Stimulated activated CD4-positive, alpha-beta T cell treated with anti-CD3 and anti-CD28 coated beads, TNF-alpha, amount 100 ng/mL, for 4 hours (primary cell): Measurements from ENCODE around the gene GRM6.

Experiments used
- DNase-seq, 3 experiments: peaks; one replicate each; pipeline ENCODE4 v3.0.0-alpha.2; 2020; ENCODE audit warnings: low read depth in 3 of 3

The GRM6 gene

DNA sequence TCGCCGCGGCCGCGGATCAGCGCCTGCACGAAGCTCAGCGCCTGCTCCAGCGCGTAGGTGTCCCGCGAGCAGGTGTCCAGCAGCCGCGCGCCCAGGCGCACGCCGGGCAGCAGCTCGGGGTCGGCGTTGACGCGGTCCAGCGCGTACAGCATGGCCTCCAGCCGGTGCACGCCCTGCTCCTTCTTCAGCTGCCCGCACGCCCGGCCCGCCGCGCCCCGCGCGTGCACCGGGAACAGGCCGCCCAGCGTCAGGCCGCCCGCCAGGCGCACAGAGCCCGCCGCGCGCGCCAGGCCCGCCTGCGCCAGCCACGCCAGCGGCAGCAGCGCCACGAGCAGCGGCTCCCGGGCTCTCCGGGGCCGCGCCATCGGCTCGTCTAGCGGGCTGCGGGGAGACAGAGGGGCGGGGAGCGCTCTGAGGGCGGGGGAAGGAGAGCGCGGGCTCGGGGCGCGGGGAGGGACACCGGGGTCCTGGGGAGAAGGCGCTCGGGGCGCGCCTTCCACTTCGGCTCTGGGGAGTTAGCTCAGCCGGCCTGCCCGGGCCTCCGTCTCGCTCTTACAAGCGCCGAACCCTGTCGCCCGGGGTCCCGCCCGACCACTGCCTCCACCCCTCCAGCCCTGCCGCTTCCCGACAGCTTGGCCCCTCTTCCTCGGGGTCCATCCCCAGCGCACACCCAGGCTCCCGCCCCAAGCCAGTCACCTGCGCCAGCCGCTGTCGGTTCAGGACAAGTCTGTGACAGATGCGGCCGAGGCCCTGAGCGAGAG is at the start of gene GRM6:
GRM6 (minus strand) TSS at position 741 of the 761 bp plus-strand sequence; CDS start at position 365, 376 bp downstream.
- DNase-seq, result no peak

DNA sequence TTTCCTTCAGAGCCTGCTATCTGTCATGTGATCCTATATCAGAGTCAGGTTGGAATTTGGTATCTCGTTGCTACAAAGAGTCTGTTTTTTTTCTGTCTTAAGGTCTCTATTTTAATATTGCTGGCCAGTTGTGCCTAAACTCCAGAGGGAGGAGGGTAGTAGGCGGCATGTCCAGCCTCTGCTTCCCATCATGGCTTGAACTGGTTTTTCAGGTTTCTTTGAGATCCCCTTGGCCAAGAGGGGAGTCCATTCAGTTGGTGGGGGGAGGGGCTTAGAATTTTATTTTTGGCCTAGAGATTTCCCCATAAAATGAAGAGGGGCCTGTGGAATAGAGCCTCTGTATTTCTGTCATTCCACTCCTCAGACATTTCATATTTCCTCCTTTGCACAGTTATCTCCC is 49.6 kb upstream of the GRM6 start:
- DNase-seq, result no peak

DNA sequence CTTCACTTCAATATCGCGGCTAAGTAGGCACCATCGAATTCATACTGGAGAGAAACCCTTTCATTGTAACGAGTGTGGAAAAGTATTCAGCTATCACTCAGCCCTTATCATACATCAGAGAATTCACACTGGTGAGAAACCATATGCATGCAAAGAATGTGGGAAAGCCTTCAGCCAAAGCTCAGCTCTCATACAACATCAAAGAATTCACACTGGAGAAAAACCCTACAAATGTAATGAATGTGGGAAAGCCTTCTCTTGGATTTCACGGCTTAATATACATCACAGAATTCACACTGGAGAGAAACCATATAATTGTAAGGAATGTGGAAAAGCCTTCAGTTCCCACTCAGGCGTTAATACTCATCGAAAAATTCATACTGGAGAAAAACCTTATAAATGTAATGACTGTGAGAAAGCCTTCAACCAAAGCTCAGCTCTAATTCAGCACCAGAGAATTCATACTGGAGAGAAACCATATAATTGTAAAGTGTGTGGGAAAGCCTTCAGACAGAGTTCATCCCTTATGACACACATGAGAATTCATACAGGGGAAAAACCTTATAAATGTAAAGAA is 38.0 kb upstream of the GRM6 start:
- DNase-seq, result no peak

DNA sequence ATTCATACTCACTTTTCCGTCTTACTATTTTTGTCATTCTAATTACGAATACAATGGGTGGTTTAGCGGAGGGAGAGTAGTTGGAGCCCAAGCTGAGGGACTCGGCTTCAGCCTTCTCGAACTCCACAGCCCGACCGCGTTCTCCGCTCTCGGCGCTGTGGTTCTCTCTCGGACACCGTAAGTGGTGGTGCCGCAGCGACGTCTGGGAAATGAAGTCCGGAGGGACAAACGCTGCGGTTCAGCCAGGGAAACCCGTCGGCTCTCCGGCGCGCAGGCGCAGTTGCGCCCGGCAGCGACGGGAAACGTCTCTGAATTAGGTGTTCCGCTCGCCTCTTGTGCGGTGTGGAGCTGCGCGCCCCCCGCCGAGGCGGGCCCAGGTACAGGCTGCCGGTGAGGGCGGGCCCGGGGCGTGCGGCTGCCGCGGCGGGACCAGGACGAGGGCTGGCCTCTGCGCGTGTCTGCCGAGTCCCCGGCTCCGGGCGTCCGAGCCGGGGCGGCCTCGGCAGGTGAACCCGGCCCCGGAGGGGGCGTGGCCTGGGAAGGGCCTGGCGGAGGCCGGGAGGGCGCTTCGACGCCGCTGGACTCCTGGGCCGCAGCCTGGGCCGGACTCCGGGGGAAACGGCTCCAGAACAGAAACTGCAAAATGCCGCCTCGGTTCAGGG is 28.5 kb upstream of the GRM6 start, which contains the start of gene ZNF879:
ZNF879 (plus strand) TSS at position 277 of the 662 bp plus-strand sequence. CDS start 1,201 bp downstream, outside the sequence.
- DNase-seq, result peak; percentile 86 to 92 (median 90)

DNA sequence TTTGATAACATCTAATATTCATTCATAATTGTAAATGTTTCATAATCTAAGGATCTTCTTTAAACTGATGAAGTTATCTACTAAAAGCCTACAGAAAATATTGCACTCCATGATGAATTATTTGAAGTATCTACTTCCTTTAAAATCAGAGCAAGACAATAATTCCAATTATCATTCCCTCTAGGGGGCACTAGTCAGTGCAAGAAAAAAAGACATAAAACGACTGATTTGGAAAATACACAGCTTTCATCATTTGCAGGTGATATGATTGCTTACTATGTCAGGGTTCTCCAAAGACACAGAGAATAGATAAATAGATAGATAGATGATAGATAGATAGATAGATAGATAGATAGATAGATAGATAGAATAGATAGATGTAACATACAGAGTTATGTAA is 13.5 kb upstream of the GRM6 start:
- no peak for DNase-seq

DNA sequence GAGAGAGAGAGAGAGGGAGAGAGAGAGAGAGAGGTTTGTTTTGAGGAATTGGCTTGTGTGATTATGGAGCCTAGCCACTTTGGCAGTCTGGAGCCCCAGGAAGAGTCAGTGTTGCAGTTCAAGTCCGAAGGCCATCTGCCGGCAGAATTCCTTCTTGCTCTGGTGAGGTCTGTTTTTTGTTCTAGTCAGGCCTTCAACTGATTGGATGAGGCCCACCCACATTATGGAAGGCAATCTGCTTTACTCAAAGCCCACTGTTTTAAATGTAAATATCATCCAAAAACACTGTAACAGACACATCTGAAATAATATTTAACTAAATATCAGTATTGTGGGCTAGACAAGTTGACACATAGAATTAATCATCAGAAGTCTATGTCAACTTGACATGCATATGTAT is 11.4 kb upstream of the GRM6 start:
- no peak for DNase-seq

DNA sequence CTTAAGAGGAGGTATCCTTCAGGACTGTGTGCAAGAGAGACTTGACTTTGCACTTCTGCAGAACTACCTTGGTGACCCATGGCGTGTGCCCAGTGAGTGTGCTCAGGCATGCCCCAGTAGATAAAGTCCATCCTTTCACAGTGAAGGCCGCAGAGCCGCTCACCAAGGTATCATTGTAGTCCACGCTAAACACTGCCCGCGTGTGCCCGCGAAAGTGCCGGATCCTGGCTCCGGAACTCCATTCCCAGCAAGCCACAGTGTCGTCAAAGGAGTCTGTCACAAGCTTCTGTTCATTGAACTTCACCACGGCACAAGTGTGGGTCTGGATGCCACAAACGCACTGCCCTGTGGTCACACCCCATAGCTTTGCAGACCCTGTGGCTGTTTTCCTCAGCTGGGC is 3.3 kb upstream of the GRM6 start:
- no peak for DNase-seq

DNA sequence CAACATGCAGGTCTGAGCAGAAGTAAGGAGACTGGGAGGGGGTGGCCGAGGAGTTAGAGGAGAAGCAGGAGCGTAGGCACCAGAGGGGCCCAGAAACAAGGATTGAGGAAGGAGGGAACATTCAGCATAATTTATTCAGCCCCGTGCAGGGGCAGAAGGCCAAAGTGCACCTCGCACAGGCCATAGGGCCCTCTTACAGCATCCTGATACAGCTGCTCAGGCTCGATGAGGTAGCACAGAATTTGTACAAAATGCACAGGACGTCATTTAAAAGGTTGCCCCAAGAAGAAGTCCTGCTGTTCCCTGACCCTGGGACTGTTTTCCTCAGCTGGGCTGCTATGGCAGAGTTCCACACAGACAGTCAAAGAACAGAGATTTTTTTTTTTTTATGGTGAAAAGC is 2.1 kb upstream of the GRM6 start:
- DNase-seq, result no peak

DNA sequence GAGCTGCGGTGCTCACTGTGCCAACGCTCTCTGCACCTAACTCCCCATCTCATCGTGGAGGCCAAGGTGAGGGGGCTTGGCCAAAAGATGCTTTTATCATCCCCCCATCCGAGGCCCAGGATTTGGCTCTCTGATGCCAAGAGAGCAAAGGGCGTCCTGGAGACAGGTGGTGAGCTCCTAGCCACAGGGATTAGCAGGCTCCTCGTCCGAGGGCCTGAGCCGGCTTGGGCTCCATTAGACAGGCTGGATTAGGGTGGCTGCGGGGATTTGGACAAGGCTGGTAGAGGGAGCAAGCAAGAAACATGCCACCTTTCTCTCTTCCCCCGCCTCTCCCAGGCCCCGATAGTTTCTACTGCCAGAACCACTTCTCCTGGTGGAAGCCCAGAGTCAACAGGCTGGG is 1.0 kb upstream of the GRM6 start:
- DNase-seq, result no peak

DNA sequence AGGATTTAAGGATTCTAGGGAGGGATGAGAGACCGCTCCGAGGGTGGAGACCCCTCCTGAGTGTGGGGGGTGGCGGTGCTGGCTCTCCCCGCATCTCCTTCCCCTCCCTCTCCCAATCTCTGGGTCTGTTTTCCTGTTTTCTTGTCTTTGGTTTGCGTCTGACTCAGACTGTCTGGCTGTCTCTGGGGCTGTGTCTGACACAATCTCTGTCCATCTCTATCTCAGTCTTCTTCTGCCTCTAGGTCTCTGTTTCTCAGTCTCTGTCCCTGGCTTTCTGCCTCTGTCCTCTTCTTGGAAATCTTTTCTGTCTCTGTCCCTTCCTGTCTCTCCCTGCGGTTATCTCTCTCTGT is 196 bp upstream of the GRM6 start:
- no peak for DNase-seq

DNA sequence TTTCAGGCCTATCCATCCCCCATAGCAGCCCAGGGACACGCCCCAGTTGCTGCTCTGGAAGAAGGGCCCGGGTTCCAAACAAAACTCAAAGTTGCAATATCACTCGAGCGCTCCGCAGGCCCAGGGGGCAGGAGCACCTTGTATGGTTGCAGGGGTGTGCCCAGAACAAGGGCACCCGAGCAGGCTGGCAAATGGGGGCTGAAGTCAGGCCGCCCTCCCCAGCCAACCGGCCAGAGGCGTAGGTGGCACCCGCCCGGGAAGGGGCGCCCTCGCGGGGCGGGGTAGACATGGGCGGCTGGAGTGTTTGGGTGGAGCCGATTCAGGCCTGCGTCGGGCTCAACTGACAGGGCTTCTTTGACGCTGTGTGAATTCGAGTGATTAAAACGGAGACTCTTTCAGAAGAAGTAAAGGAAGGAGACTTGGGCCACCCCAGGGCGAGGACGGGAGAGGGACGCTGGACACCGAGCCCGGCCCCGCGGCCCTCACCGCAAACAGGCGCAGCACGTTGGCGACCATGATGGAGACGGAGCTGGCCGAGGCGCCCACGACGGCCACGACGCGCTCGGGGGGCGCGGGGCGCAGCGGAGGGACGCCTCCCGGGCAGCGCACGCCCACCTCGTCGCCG is 1.1 kb downstream of the GRM6 start:
- no peak for DNase-seq

DNA sequence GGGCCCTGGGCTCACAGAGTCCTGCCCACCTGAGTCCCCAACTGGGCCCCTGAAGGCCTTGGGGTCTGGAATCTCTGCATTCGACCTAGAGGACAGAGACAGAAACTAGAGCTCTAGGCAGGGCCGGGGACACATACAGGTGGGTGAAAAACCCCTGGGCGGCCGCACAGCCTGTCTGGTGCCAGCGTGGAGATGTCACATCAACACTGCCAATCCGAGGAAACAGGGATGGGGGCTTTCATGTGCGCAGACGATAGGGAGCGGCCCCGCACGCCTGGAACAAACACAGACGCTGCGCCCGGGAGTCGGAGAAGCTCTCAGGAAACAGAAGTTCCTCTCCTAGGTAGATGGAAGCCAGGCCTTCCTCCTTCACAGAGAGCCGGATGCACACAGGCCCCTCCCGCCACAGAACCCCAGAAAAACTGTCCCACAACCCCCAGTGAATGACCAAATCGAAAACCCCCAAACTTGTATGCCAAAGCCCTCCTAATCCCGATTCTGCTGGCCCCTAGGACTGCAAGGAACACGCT is 1.8 kb downstream of the GRM6 start:
- DNase-seq, result no peak

DNA sequence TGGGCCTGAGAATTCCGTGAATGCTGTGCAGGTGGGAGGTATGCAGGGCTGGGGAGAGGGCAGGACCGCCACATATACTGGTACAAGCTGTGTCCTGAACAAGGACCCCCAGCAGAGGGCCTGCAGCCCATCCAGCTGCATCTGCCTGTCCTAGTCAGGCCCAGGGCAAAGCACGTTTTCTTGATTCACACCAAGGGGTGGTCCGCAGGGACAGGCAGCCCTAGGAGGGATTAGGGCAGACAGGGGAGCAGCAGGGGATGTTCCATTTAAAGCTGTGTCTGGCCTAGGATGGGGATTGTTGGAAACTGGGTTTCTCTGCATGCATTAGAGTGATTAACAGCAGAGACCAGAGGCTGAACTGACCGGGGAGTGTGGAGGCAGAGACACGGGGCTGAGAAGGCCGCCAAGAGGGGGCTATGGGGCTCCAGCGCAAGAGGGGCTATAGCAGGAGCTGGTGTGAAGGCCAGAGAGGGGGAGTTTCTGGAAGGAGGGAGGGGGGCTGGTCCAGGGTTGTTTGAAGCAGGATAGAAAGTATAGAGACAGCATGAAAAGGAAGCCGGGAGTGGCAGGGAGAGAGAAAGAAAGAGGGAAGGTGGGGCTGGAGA is 2.7 kb downstream of the GRM6 start:
- DNase-seq, result no peak

DNA sequence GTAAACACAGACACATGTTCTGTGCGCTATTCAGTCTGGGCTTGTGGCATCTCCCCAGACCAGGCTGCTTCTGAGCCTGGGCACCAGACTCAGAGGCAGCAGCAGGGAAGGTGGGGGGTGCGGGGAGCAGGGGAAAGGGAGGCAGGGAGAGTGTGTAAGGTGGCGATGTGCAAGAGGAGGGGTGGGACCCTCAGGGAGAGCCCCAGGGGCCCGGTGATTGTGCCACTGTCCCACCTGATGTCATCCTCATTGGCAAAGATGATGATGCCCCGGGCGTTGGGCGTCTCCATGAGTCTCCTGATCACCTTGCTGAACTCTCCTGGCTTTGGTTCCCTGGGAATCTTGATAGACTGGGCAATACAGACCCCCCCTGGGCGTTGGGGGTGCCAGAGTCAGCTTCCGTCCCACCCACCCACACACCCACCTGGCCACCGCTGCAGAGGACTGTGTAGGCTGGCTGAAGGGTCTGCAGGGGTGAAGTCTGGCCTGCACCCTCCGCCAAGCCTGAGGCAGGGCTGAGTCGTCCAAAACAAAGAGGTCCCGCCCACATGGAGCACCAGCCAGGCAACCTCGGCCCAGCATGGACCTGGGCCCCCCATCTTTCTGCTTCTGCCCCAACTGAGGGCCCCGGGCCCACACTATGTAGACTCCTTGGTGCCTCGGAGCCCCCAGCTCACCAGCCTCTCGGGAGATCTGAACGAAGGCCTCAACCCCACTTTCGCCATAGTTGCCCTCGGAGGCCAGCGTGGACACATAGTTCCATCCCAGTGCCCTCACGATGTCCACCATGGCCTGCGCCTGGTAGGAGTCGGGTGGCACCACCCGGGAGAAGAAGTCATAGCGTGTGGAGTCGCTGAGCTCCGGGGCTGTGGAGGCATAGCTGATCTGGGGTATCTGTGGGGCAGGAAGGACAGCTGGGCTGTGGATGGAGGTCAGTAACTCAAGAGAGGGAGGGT is 3.7 kb downstream of the GRM6 start:
- no peak for DNase-seq

DNA sequence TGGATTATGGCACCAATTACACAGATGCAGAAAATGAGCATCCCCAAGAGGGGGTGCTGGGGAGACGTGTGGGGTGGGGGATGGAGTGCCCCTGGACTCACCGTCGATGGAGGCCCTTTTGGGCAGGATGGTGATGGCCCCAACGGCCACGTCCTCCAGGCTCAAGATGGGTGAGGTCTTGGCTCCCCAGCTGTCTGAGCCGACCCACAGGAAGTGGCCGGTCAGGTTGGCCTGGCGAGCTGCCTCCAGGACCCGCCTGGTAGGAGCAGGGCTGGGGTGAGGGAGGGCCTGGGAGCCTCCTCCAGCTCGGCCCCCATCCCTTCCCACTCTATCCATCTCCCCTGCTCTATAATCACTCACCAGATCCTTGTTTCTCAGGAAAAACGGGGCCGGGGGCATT is 4.6 kb downstream of the GRM6 start:
- DNase-seq, result no peak

DNA sequence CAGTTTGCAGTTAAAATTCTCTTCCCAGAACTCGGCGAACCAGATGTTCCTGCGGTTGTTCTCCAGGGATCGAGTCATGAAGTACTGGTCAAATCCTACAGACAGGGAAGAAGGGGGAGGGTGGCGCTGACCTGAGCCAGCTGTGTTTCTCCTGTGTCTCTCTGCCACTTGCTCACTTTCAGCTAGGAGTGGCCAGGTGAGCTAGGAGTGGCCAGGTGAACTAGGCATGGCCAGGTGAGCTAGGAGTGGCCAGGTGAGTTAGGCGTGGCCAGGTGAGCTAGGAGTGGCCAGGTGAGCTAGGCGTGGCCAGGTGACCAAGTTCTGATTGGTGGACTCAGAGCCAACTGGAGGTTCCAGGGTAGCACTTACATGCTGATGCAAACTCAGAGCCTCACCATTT is 5.8 kb downstream of the GRM6 start:
- no peak for DNase-seq

DNA sequence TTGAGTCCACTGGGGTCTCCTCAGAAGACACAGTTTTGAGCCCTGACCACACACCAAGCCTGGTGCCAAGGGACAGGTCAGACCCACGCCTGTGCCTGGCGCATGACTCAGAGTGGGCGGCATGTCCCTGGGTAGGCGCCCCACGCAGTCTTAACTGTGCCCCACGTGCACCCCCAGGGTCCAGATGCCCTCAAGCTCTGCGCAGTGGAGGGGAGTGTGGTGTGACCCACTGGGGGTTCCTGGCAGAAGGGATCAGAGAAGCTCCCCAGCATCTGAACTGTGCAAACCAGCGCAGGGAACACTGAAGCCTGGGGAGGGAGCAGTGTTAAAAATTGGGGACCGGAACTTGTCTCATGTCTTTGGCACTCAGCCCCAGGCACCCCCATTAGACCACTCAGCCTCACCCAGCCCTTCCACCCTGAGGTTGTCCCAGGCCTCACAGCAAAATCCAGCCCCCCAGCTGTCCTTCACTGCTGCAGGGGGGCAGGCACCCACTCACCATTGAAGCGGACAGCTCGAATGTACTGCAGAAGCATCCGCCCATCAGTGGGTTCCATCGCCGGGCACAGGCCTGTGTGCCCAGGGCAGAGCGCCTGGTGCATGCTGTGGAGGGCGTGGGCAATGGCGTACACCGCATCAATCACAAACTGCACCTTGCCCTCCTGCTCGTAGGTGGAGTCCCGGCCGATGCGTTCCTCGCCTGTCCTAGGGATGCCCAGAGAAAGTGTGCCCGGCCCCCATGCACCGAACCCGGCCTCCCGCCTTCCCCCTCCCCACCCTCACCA is 6.5 kb downstream of the GRM6 start:
- DNase-seq, result no peak

DNA sequence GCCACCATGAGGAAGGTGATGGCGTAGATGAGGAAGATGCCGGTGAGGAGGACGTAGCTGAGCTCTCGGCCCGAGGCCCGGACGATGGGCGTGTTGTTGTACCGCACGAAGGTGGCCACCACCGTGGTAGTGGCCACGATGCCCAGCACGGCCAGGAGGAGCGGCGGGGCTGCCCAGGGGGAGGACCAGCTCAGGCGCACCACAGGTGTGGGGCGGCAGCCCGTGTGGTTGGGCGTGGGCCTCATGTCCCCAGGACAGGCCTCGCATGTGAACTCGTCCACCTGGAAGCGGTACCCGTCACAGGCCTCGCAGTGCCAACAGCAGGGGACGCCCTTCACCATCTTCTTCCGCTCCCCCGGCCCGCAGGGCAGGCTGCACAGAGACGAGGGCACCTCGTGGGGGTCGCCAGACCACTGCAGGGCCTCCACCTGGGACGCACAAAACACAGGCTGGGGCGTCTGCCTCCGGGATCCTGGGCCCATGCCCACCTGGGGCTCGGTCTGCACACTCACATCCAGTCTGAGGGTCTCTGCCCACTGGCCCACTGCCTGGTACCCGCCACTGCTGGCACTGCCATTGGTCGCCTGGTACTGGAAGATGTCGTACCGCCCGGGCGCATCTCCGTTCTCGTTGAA is 8.7 kb downstream of the GRM6 start:
- DNase-seq, result no peak
